GM18526 (cell line): ENCODE measurements around the gene HLCS.

Experiments used
- POLR2A ChIP-seq: IDR thresholded peaks from 3 replicates; pipeline ENCODE4 v1.6.1; 2011; ENCODE audit not compliant: insufficient read length; ENCODE audit errors: extremely low read depth

HLCS gene

GRCh38 chr21:36754241-36754898 is 212.1 kb downstream of the HLCS start:
- TF ChIP-seq POLR2A, result no peak

GRCh38 chr21:36753556-36753955 is 212.9 kb downstream of the HLCS start:
- TF ChIP-seq POLR2A, result no peak

- TF ChIP-seq POLR2A, result no peak
Observed at GRCh38 chr21:36751383-36751782, 215.1 kb downstream of the HLCS start.

DNA sequence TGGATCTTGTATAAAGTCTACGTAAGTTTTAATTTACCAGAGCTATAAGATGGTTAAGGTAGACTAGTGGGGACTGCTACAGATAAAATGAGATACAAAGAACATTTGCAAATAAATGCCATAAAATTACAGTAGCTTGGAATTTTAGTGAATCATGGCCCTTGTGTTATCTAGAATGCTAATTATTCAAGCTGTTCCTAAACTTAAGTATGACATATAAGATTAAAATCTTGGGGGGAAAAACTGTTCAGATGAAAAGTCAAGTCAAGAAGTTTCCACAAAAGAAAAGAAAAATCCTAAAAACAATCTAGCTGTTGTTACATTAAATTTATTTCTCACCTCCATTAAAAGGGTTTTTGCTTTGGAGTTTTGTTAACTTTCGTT is 215.9 kb downstream of the HLCS start:
- TF ChIP-seq POLR2A, result no peak

- no peak for TF ChIP-seq POLR2A
Observed at GRCh38 chr21:36749935-36750575, 216.4 kb downstream of the HLCS start.

GRCh38 chr21:36747815-36748383 is 218.6 kb downstream of the HLCS start:
- TF ChIP-seq POLR2A, result no peak

DNA sequence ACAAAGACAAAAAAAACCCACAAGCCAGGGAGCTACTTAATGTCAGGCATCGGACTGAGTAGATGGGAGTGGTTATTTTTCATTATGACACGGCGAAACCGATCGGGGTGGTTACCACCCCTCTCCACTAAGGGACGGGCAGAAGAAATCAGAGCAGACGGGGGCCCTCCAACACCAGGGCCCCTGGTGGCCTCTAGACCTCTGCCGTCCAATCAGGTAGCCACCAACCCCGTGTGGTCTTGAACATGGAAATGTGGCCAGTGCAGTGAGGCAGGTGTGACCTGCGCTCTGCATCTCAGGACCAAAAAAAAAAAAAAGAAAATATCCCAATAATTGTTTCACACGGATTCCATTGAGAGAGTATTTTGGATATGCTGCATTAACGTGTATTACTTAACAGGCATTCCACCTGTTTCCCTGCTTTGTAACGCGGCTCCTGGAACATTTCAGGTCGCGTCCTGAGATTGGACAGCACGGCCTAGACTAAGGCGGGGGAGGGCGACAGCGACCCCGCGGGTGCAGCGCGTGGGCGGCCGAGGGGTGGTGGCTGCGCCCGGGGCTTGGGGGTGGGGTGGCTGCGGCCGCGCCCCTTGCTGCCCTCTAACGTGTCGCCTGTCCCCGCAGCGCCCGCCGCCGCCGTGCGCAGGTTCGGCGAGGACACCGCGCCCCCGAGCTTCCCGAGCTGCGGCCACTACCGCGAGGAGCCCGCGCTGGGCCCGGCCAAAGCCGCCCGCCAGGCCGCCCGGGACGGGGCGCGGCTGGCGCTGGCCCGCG is 219.2 kb downstream of the HLCS start:
- TF ChIP-seq POLR2A, result no peak

DNA sequence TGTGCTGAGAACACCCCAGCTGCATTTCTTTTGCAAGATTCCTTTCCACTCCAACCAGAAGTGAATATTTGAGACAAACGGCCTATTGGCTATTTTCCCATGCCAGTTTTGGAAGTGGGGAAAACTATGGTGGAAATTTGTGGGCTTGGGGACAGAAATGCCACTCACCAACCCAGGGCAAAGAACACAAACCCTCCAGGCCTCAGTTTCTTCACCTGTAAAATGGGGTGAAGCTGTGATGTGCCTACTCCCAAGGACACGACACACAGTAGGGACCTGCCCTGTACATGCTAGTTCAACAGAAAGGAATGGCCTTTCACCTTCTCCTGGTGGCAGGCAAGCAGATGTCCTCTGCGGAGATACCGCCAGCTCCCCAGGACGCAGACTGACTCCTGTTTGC is 221.0 kb downstream of the HLCS start:
- no peak for TF ChIP-seq POLR2A

GRCh38 chr21:36744560-36745231 is 221.8 kb downstream of the HLCS start:
- TF ChIP-seq POLR2A, result no peak

- no peak for TF ChIP-seq POLR2A
Observed at GRCh38 chr21:36744190-36744559, 222.3 kb downstream of the HLCS start.

DNA sequence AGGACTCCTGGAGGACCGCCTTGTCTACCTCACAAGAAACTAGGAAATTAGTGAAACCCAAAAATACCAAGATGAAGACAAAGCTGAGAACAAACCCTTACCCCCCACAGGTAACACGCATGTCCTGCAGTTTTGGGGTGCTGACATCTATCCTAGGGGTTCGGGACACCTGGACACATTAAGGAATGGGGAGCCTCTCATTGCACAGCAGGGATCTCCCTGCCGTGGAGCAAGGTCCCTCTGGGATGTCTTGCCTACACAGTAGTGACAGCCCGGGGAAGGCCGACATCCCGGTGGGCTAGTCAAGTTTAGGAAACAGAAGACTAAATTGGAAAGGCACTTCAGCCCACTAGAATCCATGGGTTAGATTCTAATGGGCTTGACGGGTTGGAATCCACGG is 223.0 kb downstream of the HLCS start:
- no peak for TF ChIP-seq POLR2A

- TF ChIP-seq POLR2A, result no peak
Observed at GRCh38 chr21:36743008-36743407, 223.5 kb downstream of the HLCS start.

GRCh38 chr21:36741506-36741905 is 225.0 kb downstream of the HLCS start:
- no peak for TF ChIP-seq POLR2A

GRCh38 chr21:36738489-36739126 is 227.9 kb downstream of the HLCS start:
- no peak for TF ChIP-seq POLR2A

DNA sequence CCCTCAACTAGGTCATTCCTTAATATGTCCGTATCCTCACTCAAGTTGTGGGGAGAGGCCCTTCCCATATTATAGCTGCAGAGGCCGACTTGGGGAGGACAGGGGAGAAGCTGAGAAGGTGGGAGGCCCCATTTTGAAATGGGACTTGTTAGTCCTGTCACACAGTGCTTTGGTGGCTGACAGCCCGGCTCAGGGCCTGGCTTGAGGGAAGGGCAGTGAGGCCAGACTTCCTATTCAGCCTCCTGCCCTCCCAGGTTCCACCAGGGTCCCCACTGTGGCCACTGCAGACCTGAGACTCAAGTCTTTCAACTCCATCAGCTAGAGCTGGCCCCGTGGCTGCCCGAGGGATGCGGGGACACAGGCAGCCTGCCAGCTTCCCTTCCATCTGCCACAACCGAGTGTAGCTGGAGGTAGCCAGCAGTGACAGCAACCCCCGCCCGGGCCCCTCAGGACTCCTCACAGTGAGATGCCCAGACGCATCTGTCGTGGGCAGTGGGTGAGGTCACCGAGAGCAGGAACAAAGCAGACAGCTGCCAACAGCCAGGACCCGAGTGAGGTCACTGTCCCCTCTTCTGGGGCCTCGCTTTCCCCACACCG is 230.6 kb downstream of the HLCS start:
- TF ChIP-seq POLR2A, result no peak
